ENCODE data around the gene ACO2. TPM values are rescaled to one million over a fixed set of nuclear protein-coding genes. Genes with fewer than 3 reads are reported as not detected.

The ACO2 gene
- 48.1 to 49.8 TPM (median 49.3 TPM) in 5 replicates for total RNA-seq (2022; extraction: Qiagen RNA extraction)

DNA sequence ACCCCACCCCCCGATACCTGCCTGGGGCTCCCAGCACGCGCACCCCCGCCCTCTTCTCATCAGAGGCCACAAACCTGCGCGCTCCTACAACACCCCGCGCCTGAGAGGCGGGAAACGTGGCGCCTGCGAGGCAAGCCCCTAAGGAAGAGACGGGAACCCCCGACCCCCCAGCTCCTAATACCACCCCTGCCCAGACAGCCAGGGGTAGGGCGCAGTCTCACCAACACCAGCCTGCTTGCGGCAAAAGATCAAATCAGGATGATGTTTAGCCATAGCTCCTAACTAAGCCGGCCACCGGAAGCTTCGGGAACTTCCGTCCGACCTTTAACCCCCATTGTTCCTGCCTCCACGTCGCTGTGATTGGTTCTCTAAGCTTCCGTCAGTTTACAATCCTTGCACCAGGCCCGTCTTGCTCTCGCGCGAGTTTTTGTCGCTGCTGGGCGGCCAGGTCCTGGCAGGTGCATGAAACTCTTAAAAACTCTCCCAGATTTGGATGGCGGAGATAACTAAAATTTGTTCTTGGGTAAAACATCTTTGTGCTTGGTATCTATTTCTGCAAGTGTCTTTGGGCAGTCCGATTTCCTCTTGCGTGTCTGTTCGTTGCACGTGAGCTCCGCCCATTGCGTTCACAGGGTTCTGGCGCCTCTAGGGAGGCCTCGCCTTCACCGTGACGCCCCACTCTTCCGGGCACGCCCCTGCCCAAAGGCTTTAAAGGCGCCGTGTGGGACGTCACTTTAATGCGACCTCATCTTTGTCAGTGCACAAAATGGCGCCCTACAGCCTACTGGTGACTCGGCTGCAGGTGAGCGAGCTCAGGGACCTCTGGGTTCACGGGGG is at the start of gene ACO2, which contains the start of gene PHF5A:
Gene ACO2, plus strand, starts transcription at position 737 of the 837 bp plus-strand sequence. Its CDS starts 30 bp downstream, at position 767.
Gene PHF5A, minus strand, starts transcription at position 312 of the 837 bp plus-strand sequence. Its CDS starts 39 bp downstream, at position 273.

DNA sequence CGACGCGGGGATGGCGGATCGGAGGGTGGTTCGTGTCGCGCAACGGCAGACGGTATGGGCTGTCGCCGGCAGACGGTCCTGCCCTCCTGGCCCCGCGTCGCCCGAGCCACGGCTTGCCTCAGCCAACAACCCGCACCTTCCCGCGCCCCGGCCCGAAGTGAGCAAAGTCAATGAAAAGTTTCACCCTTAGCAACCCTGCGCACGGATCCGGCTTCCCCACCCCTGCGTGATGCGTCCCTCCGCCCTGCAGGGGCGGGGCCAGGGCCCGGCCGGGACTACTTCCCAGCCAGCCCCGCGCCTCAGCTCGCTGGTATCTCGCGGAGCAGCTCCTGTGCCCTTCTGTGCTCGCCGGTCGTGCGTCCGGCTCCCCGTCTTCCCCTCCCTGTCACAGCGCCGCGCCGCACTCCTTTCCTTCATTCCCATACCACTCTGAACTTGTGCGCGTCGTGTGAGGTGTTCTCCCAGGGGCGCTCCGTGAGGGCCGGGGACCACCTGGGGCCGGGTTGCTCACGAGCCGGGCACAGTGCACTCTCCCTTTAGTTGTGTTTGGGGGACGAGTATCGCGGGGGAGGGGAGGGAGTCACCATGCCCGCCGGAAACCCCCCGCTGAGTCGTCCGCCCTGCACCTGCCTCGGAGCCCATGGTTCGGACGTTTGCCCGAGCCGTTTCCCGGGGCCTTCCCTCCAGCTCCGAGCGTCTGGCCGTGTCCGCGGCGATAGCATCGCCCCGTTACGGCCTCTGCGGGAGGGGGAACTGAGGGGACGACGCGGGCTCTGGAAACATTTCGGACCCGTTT is 22.1 kb upstream of the ACO2 start, which contains the start of gene TOB2:
Gene TOB2, minus strand, starts transcription at position 163 of the 796 bp plus-strand sequence. CDS start 9,456 bp downstream, outside the sequence.

GRCh38 chr22:41543854-41544670 is 75.1 kb downstream of the ACO2 start, which contains the start of gene POLR3H:
Gene POLR3H, minus strand, starts transcription at chr22:41544470. Its CDS starts 369 bp downstream, at chr22:41544101.

Other genes starting within 250 kb of the ACO2 start
- gene CHADL, start 228.2 kb upstream of the ACO2 start, total RNA-seq (2022; extraction: Qiagen RNA extraction) = 0.10 TPM in 1 of 5 replicates, not detected in the others
- gene RANGAP1, start 182.9 kb upstream of the ACO2 start, total RNA-seq (2022; extraction: Qiagen RNA extraction) = 74.0 to 92.4 TPM (median 87.6 TPM) in 5 replicates
- 19.4 to 24.1 TPM (median 21.0 TPM) in 5 replicates for gene ZC3H7B, start 167.6 kb upstream of the ACO2 start, total RNA-seq (2022; extraction: Qiagen RNA extraction)
- gene TEF, start 87.2 kb upstream of the ACO2 start, total RNA-seq (2022; extraction: Qiagen RNA extraction) = 0.86 to 1.0 TPM (median 0.92 TPM) in 5 replicates
- gene TOB2, start 22.3 kb upstream of the ACO2 start, total RNA-seq (2022; extraction: Qiagen RNA extraction) = 24.3 to 26.4 TPM (median 25.9 TPM) in 5 replicates
- 56.1 to 71.7 TPM (median 63.8 TPM) in 5 replicates for gene PHF5A, start 425 bp upstream of the ACO2 start, total RNA-seq (2022; extraction: Qiagen RNA extraction)
- gene POLR3H, start 75.4 kb downstream of the ACO2 start, total RNA-seq (2022; extraction: Qiagen RNA extraction) = 24.3 to 47.1 TPM (median 40.7 TPM) in 5 replicates
- 1.9 to 3.0 TPM (median 2.1 TPM) in 5 replicates for gene CSDC2, start 91.9 kb downstream of the ACO2 start, total RNA-seq (2022; extraction: Qiagen RNA extraction)
- 26.3 to 31.9 TPM (median 30.1 TPM) in 5 replicates for gene PMM1, start 120.7 kb downstream of the ACO2 start, total RNA-seq (2022; extraction: Qiagen RNA extraction)
- gene DESI1, start 151.9 kb downstream of the ACO2 start, total RNA-seq (2022; extraction: Qiagen RNA extraction) = 12.9 to 15.0 TPM (median 14.6 TPM) in 5 replicates
- gene XRCC6, start 152.2 kb downstream of the ACO2 start, total RNA-seq (2022; extraction: Qiagen RNA extraction) = 274 to 333 TPM (median 295 TPM) in 5 replicates
- 96.4 to 198 TPM (median 177 TPM) in 5 replicates for gene SNU13, start 219.8 kb downstream of the ACO2 start, total RNA-seq (2022; extraction: Qiagen RNA extraction)
- not detected in 5 replicates for gene MEI1, start 230.4 kb downstream of the ACO2 start, total RNA-seq (2022; extraction: Qiagen RNA extraction)

All from A549 treated with AZD2906 at 1 μM for 4 hours (cell line).